Cardiac fibroblast (primary cell): ENCODE results near the gene DOCK8.
"Not testable (repeated sequence)": the region's sequence is repeated elsewhere in the genome, so short reads cannot be mapped to it uniquely, and the experiment has no call there.

Source experiments
- DNase-seq, 2 donors: peaks; one replicate each; pipeline versions ENCODE4 v3.0.0 to v3.0.0-alpha.2; 2010; ENCODE audit warnings: low read depth in 2 of 2
- H3K4me3 ChIP-seq, 2 donors: replicated peaks in 1 of 2; 1 replicate in 1 of 2; 2 replicates in 1 of 2; pipeline ENCODE4 v1.5.1; 2011; ENCODE audit warnings: low read depth in 2 of 2, low read length in 2 of 2, mild to moderate bottlenecking in 2 of 2, moderate library complexity in 1 of 2
- CTCF ChIP-seq: IDR thresholded peaks from one replicate; pipeline ENCODE4 v1.5.1; 2011; ENCODE audit warnings: low read depth, mild to moderate bottlenecking, low read length, inconsistent platforms

DOCK8 gene

GRCh38 chr9:211557-211956, 3.1 kb upstream of the DOCK8 start:
- no peak overlapping the region for H3K4me3 ChIP-seq
- TF ChIP-seq CTCF: no peak
- DNase-seq: peak; percentile 38 to 39

GRCh38 chr9:212297-212696, 2.4 kb upstream of the DOCK8 start:
- no peak overlapping the region for H3K4me3 ChIP-seq
- TF ChIP-seq CTCF: no peak
- no peak for DNase-seq

GRCh38 chr9:213901-214300, 764 bp upstream of the DOCK8 start:
- not testable (repeated sequence) for H3K4me3 ChIP-seq, DNase-seq

GRCh38 chr9:214351-214647, 366 bp upstream of the DOCK8 start:
- H3K4me3 ChIP-seq: peak overlapping the region in 1 of 2 donors; percentile 52
- peak in 1 of 2 donors; percentile 12 for DNase-seq
- no peak for TF ChIP-seq CTCF

GRCh38 chr9:215631-216155, 1.0 kb downstream of the DOCK8 start:
- H3K4me3 ChIP-seq: no peak overlapping the region
- DNase-seq: no peak
- TF ChIP-seq CTCF: no peak

GRCh38 chr9:216866-217265, 2.2 kb downstream of the DOCK8 start:
- DNase-seq: no peak
- H3K4me3 ChIP-seq: no peak overlapping the region
- no peak for TF ChIP-seq CTCF

- no peak for DNase-seq
- H3K4me3 ChIP-seq: no peak overlapping the region
- no peak for TF ChIP-seq CTCF
Observed at GRCh38 chr9:217950-218349, 3.3 kb downstream of the DOCK8 start.

- not testable (repeated sequence) for DNase-seq, H3K4me3 ChIP-seq
Observed at GRCh38 chr9:219036-219435, 4.4 kb downstream of the DOCK8 start.
